ENCODE data around the gene APLNR. TPM values are rescaled to one million over a fixed set of nuclear protein-coding genes. Genes with fewer than 3 reads are reported as not detected.

Gene APLNR
- total and polyA plus RNA-seq, 10 of the 15 experiments (the other 5 are each of a cell fraction or from before 2014, with no cell fraction given) = 0.11 TPM; not detected in 9

DNA sequence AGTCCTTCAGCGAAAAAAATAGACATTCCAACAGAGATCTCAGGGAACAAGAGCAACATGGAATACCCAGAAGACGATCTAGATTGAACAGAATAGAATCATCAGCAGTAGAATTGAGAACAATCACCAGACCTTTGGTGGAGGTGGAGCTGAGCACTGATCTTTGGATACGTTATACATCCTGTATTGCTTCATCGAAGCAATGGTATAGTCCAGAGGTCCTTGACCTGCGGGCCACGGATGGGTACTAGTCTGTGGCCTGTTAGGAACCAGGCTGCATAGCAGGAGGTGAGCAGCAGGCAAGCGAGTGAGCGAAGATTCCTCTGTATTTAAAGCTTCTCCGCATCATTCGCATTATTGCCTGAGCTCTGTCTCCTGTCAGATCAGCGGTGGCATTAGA is 37.7 kb downstream of the APLNR start:
- 43% methylated on average over 11 of the region's 11 CpGs for WGBS (ENCODE audit: insufficient coverage, insufficient replicate concordance, low lambda C conversion rate, missing lambda C conversion rate)
- no peaks in the 10 kb centered on the region for H3K9me3 ChIP-seq (replicated peaks; ENCODE audit: control insufficient read depth, insufficient read depth, low read length)
- BruUV-seq (replicated peaks) = no TSS peak
- no peak overlapping the region for H3K27ac ChIP-seq (ENCODE audit: control insufficient read depth, insufficient read depth)
- H3K36me3 ChIP-seq (ENCODE audit: control insufficient read depth in 2 of 2, insufficient read depth in 2 of 2, low read length in 1 of 2) = no peaks in the 10 kb centered on the region
- H3K4me3 ChIP-seq = no peak overlapping the region
- H3K9ac ChIP-seq (ENCODE audit: control insufficient read depth, insufficient read depth, low read length) = no peak overlapping the region
- H2AFZ ChIP-seq (ENCODE audit: control insufficient read depth, low read depth, low read length) = no peak overlapping the region
- DNase-seq (ENCODE audit: low read depth, low spot score) (no peak), FAIRE-seq (no peak), ATAC-seq (no peak)
- in situ Hi-C loops (cut with MboI) (no loop called here), intact Hi-C loops (cut with micrococcal nuclease; ENCODE audit: unreplicated experiment) (loop anchor here (10.0 kb wide), 1 partner anchor 65 kb away; no protein-coding TSS in a partner anchor)
- ChIA-PET POLR2A (no interaction called here), SMC1A (ENCODE audit: uncharacterized antibody, unreplicated experiment) (no interaction called here), RAD21 (ENCODE audit: unreplicated experiment) (no interaction called here), CTCF (interaction anchor here (0.6 kb wide), 1 partner anchor 146 kb away, joined by 4 read pairs; no protein-coding TSS in a partner anchor)
- TF ChIP-seq, protein P1, sequence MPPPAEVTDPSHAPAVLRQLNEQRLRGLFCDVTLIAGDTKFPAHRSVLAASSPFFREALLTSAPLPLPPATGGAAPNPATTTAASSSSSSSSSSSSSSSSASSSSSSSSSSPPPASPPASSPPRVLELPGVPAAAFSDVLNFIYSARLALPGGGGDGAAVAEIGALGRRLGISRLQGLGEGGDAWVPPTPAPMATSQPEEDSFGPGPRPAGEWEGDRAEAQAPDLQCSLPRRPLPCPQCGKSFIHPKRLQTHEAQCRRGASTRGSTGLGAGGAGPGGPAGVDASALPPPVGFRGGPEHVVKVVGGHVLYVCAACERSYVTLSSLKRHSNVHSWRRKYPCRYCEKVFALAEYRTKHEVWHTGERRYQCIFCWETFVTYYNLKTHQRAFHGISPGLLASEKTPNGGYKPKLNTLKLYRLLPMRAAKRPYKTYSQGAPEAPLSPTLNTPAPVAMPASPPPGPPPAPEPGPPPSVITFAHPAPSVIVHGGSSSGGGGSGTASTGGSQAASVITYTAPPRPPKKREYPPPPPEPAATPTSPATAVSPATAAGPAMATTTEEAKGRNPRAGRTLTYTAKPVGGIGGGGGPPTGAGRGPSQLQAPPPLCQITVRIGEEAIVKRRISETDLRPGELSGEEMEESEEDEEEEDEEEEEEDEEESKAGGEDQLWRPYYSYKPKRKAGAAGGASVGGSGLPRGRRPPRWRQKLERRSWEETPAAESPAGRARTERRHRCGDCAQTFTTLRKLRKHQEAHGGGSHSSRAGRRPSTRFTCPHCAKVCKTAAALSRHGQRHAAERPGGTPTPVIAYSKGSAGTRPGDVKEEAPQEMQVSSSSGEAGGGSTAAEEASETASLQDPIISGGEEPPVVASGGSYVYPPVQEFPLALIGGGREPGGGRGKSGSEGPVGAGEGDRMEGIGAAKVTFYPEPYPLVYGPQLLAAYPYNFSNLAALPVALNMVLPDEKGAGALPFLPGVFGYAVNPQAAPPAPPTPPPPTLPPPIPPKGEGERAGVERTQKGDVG (CRISPR knock-in tag; IDR thresholded peaks at IDR 0.05) = no peak
- TF ChIP-seq, protein P2, sequence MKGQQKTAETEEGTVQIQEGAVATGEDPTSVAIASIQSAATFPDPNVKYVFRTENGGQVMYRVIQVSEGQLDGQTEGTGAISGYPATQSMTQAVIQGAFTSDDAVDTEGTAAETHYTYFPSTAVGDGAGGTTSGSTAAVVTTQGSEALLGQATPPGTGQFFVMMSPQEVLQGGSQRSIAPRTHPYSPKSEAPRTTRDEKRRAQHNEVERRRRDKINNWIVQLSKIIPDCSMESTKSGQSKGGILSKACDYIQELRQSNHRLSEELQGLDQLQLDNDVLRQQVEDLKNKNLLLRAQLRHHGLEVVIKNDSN (IDR thresholded peaks at IDR 0.05; ENCODE audit: borderline replicate concordance, extremely low read length, insufficient read depth, low read depth, low read length) = no peak
- TF ChIP-seq, protein P3, sequence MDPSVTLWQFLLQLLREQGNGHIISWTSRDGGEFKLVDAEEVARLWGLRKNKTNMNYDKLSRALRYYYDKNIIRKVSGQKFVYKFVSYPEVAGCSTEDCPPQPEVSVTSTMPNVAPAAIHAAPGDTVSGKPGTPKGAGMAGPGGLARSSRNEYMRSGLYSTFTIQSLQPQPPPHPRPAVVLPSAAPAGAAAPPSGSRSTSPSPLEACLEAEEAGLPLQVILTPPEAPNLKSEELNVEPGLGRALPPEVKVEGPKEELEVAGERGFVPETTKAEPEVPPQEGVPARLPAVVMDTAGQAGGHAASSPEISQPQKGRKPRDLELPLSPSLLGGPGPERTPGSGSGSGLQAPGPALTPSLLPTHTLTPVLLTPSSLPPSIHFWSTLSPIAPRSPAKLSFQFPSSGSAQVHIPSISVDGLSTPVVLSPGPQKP (IDR thresholded peaks at IDR 0.05; ENCODE audit: low read depth, low read length) = no peak
- no peak for TF ChIP-seq YBX1 (IDR thresholded peaks at IDR 0.05)
- TF ChIP-seq IKZF1 (conservative IDR thresholded peaks at IDR 0.05) = no peak
- no peak for TF ChIP-seq SP1 (IDR thresholded peaks at IDR 0.05; ENCODE audit: low read depth, low read length)
- no peaks in the 10 kb centered on the region; a peak in 1 of 4 replicates for H3K27me3 ChIP-seq (replicated peaks in 1 of 2; ENCODE audit: control insufficient read depth in 2 of 2, insufficient read depth in 2 of 2, low read length in 1 of 2)
- no peaks in the 10 kb centered on the region for H3K4me1 ChIP-seq (ENCODE audit: control insufficient read depth, insufficient read depth, low read length)
- H3K4me2 ChIP-seq (ENCODE audit: control insufficient read depth, insufficient read depth) = no peak overlapping the region
- H3K79me2 ChIP-seq (ENCODE audit: control insufficient read depth, insufficient read depth, low read length) = no peaks in the 10 kb centered on the region
- no peaks in the 10 kb centered on the region for H4K20me1 ChIP-seq (ENCODE audit: control insufficient read depth, insufficient read depth)
